ENCODE measurements around the gene FCHO1. TPM values are rescaled to one million over a fixed set of nuclear protein-coding genes. Genes with fewer than 3 reads are reported as not detected.
A peak's percentile ranks its signal among the peaks of the same experiment; 100 is the strongest.

FCHO1 gene
- total RNA-seq, 8 experiments from 2014 or later = 2.7 to 16.8 (median 11.9) TPM

GRCh38 chr19:17812099-17812498 is 60.8 kb downstream of the FCHO1 start:
- Histone ChIP-seq H3K4me3 (no peak overlapping the region), H3K27ac (no peak overlapping the region), H3K4me1 (replicated peaks in 1 of 2) (no peaks in the 10 kb centered on the region)
- ATAC-seq (replicated peaks in 6 of 8) = no peak
- 17 to 83% (median 50%) methylated on average over 1 to 2 of the region's 5 CpGs; no CpG with 5 or more reads in 3 of the 10 experiments for whole genome bisulfite sequencing, 10 experiments
- in situ Hi-C loops (cut with MboI; ENCODE audit: low pct_unique_long_range_greater_than_20kb in 2 of 9, low sequenced_read_pairs in 9 of 9, unreplicated experiment in 9 of 9) = no loop called here

- Histone ChIP-seq H3K27ac (no peak overlapping the region), H3K4me1 (replicated peaks in 1 of 2) (no peaks in the 10 kb centered on the region), H3K4me3 (no peak overlapping the region)
- in situ Hi-C loops (cut with MboI; ENCODE audit: low pct_unique_long_range_greater_than_20kb in 2 of 9, low sequenced_read_pairs in 9 of 9, unreplicated experiment in 9 of 9) = no loop called here
- ATAC-seq (replicated peaks in 6 of 8) = no peak
- 19 to 100% (median 72%) methylated on average over 1 to 5 of the region's 13 CpGs; no CpG with 5 or more reads in 4 of the 10 experiments for WGBS, 10 experiments
Measured at GRCh38 chr19:17817668-17818363, 66.5 kb downstream of the FCHO1 start.

GRCh38 chr19:17821190-17821589 is 69.9 kb downstream of the FCHO1 start, which contains the start of gene INSL3:
Gene INSL3 (minus strand): TSS chr19:17821519. CDS start chr19:17821506, 13 bp downstream.
- 71 to 100% (median 93%) methylated on average over 2 to 11 of the region's 34 CpGs; no CpG with 5 or more reads in 6 of the 10 experiments for WGBS, 10 experiments
- Histone ChIP-seq H3K4me1 (replicated peaks in 1 of 2) (no peaks in the 10 kb centered on the region), H3K4me3 (no peak within 1 kb of the TSS), H3K27ac (no peak within 1 kb of the TSS)
- in situ Hi-C loops (cut with MboI; ENCODE audit: low pct_unique_long_range_greater_than_20kb in 2 of 9, low sequenced_read_pairs in 9 of 9, unreplicated experiment in 9 of 9) = no loop called here
- ATAC-seq (replicated peaks in 6 of 8) = peak in 1 of 8 experiments; percentile 21

GRCh38 chr19:17824339-17824738 is 73.1 kb downstream of the FCHO1 start:
- no peaks in the 10 kb centered on the region for H3K4me1 ChIP-seq (replicated peaks in 1 of 2)
- no peak overlapping the region for H3K27ac ChIP-seq
- no peak overlapping the region for H3K4me3 ChIP-seq
- in situ Hi-C loops (cut with MboI; ENCODE audit: low pct_unique_long_range_greater_than_20kb in 2 of 9, low sequenced_read_pairs in 9 of 9, unreplicated experiment in 9 of 9) = no loop called here
- 0 to 18% methylated on average over 1 to 3 of the region's 8 CpGs; no CpG with 5 or more reads in 8 of the 10 experiments for WGBS, 10 experiments
- ATAC-seq (replicated peaks in 6 of 8) = peak in 4 of 8 experiments; percentile 14 to 26 (median 22)

- in situ Hi-C loops (cut with MboI; ENCODE audit: low pct_unique_long_range_greater_than_20kb in 2 of 9, low sequenced_read_pairs in 9 of 9, unreplicated experiment in 9 of 9) = no loop called here
- ATAC-seq (replicated peaks in 6 of 8) = no peak
- Histone ChIP-seq H3K27ac (no peak overlapping the region), H3K4me1 (replicated peaks in 1 of 2) (no peaks in the 10 kb centered on the region), H3K4me3 (no peak overlapping the region)
- 50 to 94% (median 67%) methylated on average over 1 to 5 of the region's 13 CpGs; no CpG with 5 or more reads in 3 of the 10 experiments for WGBS, 10 experiments
Measured at GRCh38 chr19:17826508-17827056, 75.3 kb downstream of the FCHO1 start.

GRCh38 chr19:17829855-17830566 is 78.7 kb downstream of the FCHO1 start:
- in situ Hi-C loops (cut with MboI; ENCODE audit: low pct_unique_long_range_greater_than_20kb in 2 of 9, low sequenced_read_pairs in 9 of 9, unreplicated experiment in 9 of 9) = no loop called here
- peak overlapping the region; percentile 32 to 47 (median 42) for H3K4me3 ChIP-seq
- H3K4me1 ChIP-seq (replicated peaks in 1 of 2) = peaks cover 0 to 3% of the 10 kb centered on the region in 2 donors
- H3K27ac ChIP-seq = peak overlapping the region; percentile 87 to 98
- ATAC-seq (replicated peaks in 6 of 8) = peak; percentile 61 to 85 (median 76)
- 0 to 12% methylated on average over 3 to 5 of the region's 29 CpGs; no CpG with 5 or more reads in 8 of the 10 experiments for WGBS, 10 experiments

GRCh38 chr19:17830567-17831418 is 79.5 kb downstream of the FCHO1 start:
- H3K4me1 ChIP-seq (replicated peaks in 1 of 2) = peaks cover 0 to 3% of the 10 kb centered on the region in 2 donors
- H3K27ac ChIP-seq = peak overlapping the region; percentile 87 to 98
- in situ Hi-C loops (cut with MboI; ENCODE audit: low pct_unique_long_range_greater_than_20kb in 2 of 9, low sequenced_read_pairs in 9 of 9, unreplicated experiment in 9 of 9) = no loop called here
- no CpG with 5 or more reads among the region's 50 CpGs for WGBS, 10 experiments
- peak overlapping the region; percentile 32 to 54 (median 47) for H3K4me3 ChIP-seq
- peak; percentile 61 to 89 (median 86) for ATAC-seq (replicated peaks in 6 of 8)

- WGBS, 10 experiments = 85% methylated on average over 4 of the region's 25 CpGs; no CpG with 5 or more reads in 9 of the 10 experiments
- ATAC-seq (replicated peaks in 6 of 8) = no peak
- in situ Hi-C loops (cut with MboI; ENCODE audit: low pct_unique_long_range_greater_than_20kb in 2 of 9, low sequenced_read_pairs in 9 of 9, unreplicated experiment in 9 of 9) = no loop called here
- Histone ChIP-seq H3K4me1 (replicated peaks in 1 of 2) (peaks cover 0 to 3% of the 10 kb centered on the region in 2 donors), H3K27ac (peak overlapping the region; percentile 52 to 81), H3K4me3 (peak overlapping the region; percentile 31 to 54 (median 44))
Measured at GRCh38 chr19:17831419-17831888, 80.2 kb downstream of the FCHO1 start.

GRCh38 chr19:17832443-17833208 is 81.3 kb downstream of the FCHO1 start:
- in situ Hi-C loops (cut with MboI; ENCODE audit: low pct_unique_long_range_greater_than_20kb in 2 of 9, low sequenced_read_pairs in 9 of 9, unreplicated experiment in 9 of 9) = no loop called here
- WGBS, 10 experiments = 40 to 100% (median 84%) methylated on average over 1 to 11 of the region's 17 CpGs; no CpG with 5 or more reads in 2 of the 10 experiments
- Histone ChIP-seq H3K4me1 (replicated peaks in 1 of 2) (peaks cover 0 to 3% of the 10 kb centered on the region in 2 donors), H3K4me3 (no peak overlapping the region), H3K27ac (no peak overlapping the region)
- ATAC-seq (replicated peaks in 6 of 8) = no peak

GRCh38 chr19:17834350-17835181 is 83.3 kb downstream of the FCHO1 start:
- ATAC-seq (replicated peaks in 6 of 8) = no peak
- in situ Hi-C loops (cut with MboI; ENCODE audit: low pct_unique_long_range_greater_than_20kb in 2 of 9, low sequenced_read_pairs in 9 of 9, unreplicated experiment in 9 of 9) = no loop called here
- 20 to 90% (median 73%) methylated on average over 1 to 8 of the region's 27 CpGs; no CpG with 5 or more reads in 2 of the 10 experiments for WGBS, 10 experiments
- Histone ChIP-seq H3K27ac (no peak overlapping the region), H3K4me1 (replicated peaks in 1 of 2) (peaks cover 0 to 3% of the 10 kb centered on the region in 2 donors), H3K4me3 (no peak overlapping the region)

All from motor neuron (in vitro differentiated cells).